Right lobe of liver (tissue), 4 donors: Measurements from ENCODE around the gene SCOC.

Experiments
- POLR2A ChIP-seq: fragments of 450-650 bp; IDR thresholded peaks from one replicate; pipeline ENCODE4 v1.6.1; 2017; ENCODE audit warnings: antibody characterized with exemption, mild to moderate bottlenecking
- TF ChIP-seq, protein P1 (sequence below), 4 donors: fragments of 200-600 bp in 3 of 4; fragments of 450-650 bp in 1 of 4; IDR thresholded peaks; one replicate each; pipeline versions ENCODE4 v1.5.1 to v1.8.0; 2016 to 2022; ENCODE audit warnings: antibody characterized with exemption in 4 of 4, mild to moderate bottlenecking in 2 of 4
- donor health status: DM: no; HTN: no; CAD: no.
- donor health status: DM: no; HTN: no; CAD: no.
- donor health status: DM: no; HTN: yes; CAD: no.

DNA sequence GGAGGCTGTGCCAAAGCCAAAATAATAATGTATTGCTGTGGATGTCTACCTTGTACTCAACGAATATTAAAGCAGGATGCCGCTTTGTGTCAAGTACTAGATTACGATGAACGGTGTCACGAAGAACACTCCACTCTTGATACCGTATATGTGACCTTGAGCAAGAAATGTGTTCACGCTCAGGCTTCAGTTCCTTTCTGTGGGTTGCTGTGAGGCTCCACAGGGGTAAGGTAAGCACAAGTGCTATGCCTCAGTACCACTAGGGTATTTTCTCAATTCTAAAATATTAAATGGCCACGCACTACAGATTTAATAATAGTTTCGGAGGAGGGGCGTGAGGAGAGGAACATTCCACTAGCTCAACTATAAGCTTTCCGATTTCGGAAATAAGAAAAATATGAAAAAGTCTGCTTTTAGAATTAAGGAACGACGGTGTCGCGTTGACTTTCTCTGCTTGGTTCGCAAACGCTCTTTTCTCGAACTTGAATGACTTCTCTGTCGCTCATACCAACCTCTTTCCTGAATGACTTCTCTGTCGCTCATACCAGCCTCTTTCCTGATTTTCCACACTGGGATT lies 607 bp upstream of the SCOC start:
- TF ChIP-seq, protein P1, sequence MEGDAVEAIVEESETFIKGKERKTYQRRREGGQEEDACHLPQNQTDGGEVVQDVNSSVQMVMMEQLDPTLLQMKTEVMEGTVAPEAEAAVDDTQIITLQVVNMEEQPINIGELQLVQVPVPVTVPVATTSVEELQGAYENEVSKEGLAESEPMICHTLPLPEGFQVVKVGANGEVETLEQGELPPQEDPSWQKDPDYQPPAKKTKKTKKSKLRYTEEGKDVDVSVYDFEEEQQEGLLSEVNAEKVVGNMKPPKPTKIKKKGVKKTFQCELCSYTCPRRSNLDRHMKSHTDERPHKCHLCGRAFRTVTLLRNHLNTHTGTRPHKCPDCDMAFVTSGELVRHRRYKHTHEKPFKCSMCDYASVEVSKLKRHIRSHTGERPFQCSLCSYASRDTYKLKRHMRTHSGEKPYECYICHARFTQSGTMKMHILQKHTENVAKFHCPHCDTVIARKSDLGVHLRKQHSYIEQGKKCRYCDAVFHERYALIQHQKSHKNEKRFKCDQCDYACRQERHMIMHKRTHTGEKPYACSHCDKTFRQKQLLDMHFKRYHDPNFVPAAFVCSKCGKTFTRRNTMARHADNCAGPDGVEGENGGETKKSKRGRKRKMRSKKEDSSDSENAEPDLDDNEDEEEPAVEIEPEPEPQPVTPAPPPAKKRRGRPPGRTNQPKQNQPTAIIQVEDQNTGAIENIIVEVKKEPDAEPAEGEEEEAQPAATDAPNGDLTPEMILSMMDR (IDR thresholded peaks at IDR 0.05): peak in 1 of 4 donors; percentile 30
- TF ChIP-seq POLR2A: peak; percentile 46
